Activated B cell treated with CpG ODN at 0.5 μM for 24 hours (primary cell): ENCODE measurements around the gene CASZ1. TPM values are rescaled to one million over a fixed set of nuclear protein-coding genes. Genes with fewer than 3 reads are reported as not detected.

Experiments used
- ATAC-seq: fragments of 200-7000 bp; cut with Tn5 transposase; one replicate; pipeline ENCODE4 v1.10.0; 2021; ENCODE audit warnings: low read depth, mild to moderate bottlenecking, moderate library complexity
- CTCF ChIA-PET: fragments of 350-600 bp; sonication (Branson Sonifier 250); formaldehyde crosslinking; loops from one replicate; lab custom pipeline; 2021; ENCODE audit warnings: antibody characterized with exemption; lab: Charles Lee
- POLR2A ChIA-PET: fragments of 350-600 bp; sonication (Branson Sonifier 250); formaldehyde crosslinking; loops from one replicate; lab custom pipeline; 2021; ENCODE audit warnings: antibody characterized with exemption; lab: Charles Lee
- DNase-seq: peaks from one replicate; pipeline ENCODE4 v3.0.0; 2022
- H3K27ac Mint-ChIP-seq: one replicate; pipeline ENCODE4 v1.8.0; 2020; ENCODE audit warnings: mixed read lengths
- H3K27me3 Mint-ChIP-seq: one replicate; pipeline ENCODE4 v1.8.0; 2021; ENCODE audit warnings: mixed read lengths
- H3K36me3 Mint-ChIP-seq: one replicate; pipeline ENCODE4 v1.8.0; 2021; ENCODE audit warnings: low read depth, mixed read lengths
- H3K4me1 Mint-ChIP-seq: one replicate; pipeline ENCODE4 v1.8.0; 2021; ENCODE audit warnings: mixed read lengths
- H3K4me3 Mint-ChIP-seq: one replicate; pipeline ENCODE4 v1.8.0; 2020; ENCODE audit warnings: mild to moderate bottlenecking, mixed read lengths
- H3K9me3 Mint-ChIP-seq: one replicate; pipeline ENCODE4 v1.8.0; 2020; ENCODE audit warnings: mixed read lengths
- CTCF ChIP-seq: fragments of 200-600 bp; IDR thresholded peaks from one replicate; pipeline ENCODE4 v1.8.0; 2022; ENCODE audit warnings: antibody characterized with exemption, mild to moderate bottlenecking
- intact Hi-C: fragments of 100-400 bp; cut with micrococcal nuclease; formaldehyde crosslinking; loops from one replicate; pipeline ENCODE4 v1.15.1; 2024
- total RNA-seq: library from RNA; stranded (reverse); gene quantifications from 2 replicates; pipeline ENCODE4 v1.2.3, GENCODE V29; 2022

Gene CASZ1
- total RNA-seq, 1 donor from 2014 or later: 35.6 TPM

GRCh38 chr1:10693497-10694273 lies 102.8 kb downstream of the CASZ1 start:
- H3K4me3 Mint-ChIP-seq: peak overlapping the region; percentile 93
- TF ChIP-seq CTCF: no peak
- ChIA-PET CTCF (interaction anchor here (1.0 kb wide), 1 partner anchor 63 kb away, joined by 3 read pairs; no protein-coding TSS in a partner anchor), POLR2A (interaction anchor here (0.7 to 1.0 kb wide), 4 partner anchors 15 to 1214 kb away, joined by 3 to 20 read pairs (median 4); no protein-coding TSS in a partner anchor)
- no peaks in the 10 kb centered on the region for H3K9me3 Mint-ChIP-seq
- intact Hi-C loops: loop anchor here (1.0 to 5.0 kb wide), 5 partner anchors 104 to 483 kb away; partner anchors contain the start of genes CASZ1, KIF1B and TARDBP
- H3K27me3 Mint-ChIP-seq: peaks cover 5% of the 10 kb centered on the region
- H3K4me1 Mint-ChIP-seq: peaks cover 27% of the 10 kb centered on the region
- peaks cover 10% of the 10 kb centered on the region for H3K36me3 Mint-ChIP-seq
- ATAC-seq (peak; percentile 16), DNase-seq (peak; percentile 59)
- H3K27ac Mint-ChIP-seq: peak overlapping the region; percentile 95

GRCh38 chr1:10693152-10693496 lies 103.3 kb downstream of the CASZ1 start:
- peaks cover 10% of the 10 kb centered on the region for H3K36me3 Mint-ChIP-seq
- intact Hi-C loops: loop anchor here (1.0 to 5.0 kb wide), 5 partner anchors 104 to 483 kb away; partner anchors contain the start of genes CASZ1, KIF1B and TARDBP
- no peak for ATAC-seq
- H3K27me3 Mint-ChIP-seq: peaks cover 5% of the 10 kb centered on the region
- DNase-seq: no peak
- POLR2A ChIA-PET: interaction anchor here (0.6 to 1.0 kb wide), 5 partner anchors 14 to 1287 kb away, joined by 3 to 20 read pairs (median 3); no protein-coding TSS in a partner anchor
- peaks cover 27% of the 10 kb centered on the region for H3K4me1 Mint-ChIP-seq
- H3K9me3 Mint-ChIP-seq: no peaks in the 10 kb centered on the region
- CTCF ChIA-PET: interaction anchor here (1.0 kb wide), 1 partner anchor 63 kb away, joined by 3 read pairs; no protein-coding TSS in a partner anchor
- H3K27ac Mint-ChIP-seq: peak overlapping the region; percentile 95
- peak overlapping the region; percentile 93 for H3K4me3 Mint-ChIP-seq
- no peak for TF ChIP-seq CTCF

- Mint-ChIP-seq H3K4me1 (peaks cover 27% of the 10 kb centered on the region), H3K4me3 (peak overlapping the region; percentile 93), H3K27ac (peak overlapping the region; percentile 95), H3K27me3 (no peaks in the 10 kb centered on the region), H3K36me3 (peaks cover 10% of the 10 kb centered on the region), H3K9me3 (no peaks in the 10 kb centered on the region)
- POLR2A ChIA-PET: interaction anchor here (0.6 to 1.0 kb wide), 3 partner anchors 77 to 1287 kb away, joined by 3 read pairs; no protein-coding TSS in a partner anchor
- CTCF ChIA-PET: interaction anchor here (1.0 to 1.8 kb wide), 2 partner anchors 62 to 249 kb away, joined by 3 to 4 read pairs; no protein-coding TSS in a partner anchor
- DNase-seq (peak; percentile 59), ATAC-seq (peak; percentile 49)
- intact Hi-C loops: loop anchor here (1.0 to 5.0 kb wide), 6 partner anchors 105 to 482 kb away; partner anchors contain the start of genes CASZ1, KIF1B and TARDBP
- no peak for TF ChIP-seq CTCF
Observed at GRCh38 chr1:10692401-10693021, 103.9 kb downstream of the CASZ1 start.

- Mint-ChIP-seq H3K4me1 (peaks cover 27% of the 10 kb centered on the region), H3K4me3 (no peak overlapping the region), H3K27ac (no peak overlapping the region), H3K9me3 (no peaks in the 10 kb centered on the region), H3K36me3 (peaks cover 14% of the 10 kb centered on the region), H3K27me3 (no peaks in the 10 kb centered on the region)
- intact Hi-C loops: loop anchor here (1.0 to 5.0 kb wide), 4 partner anchors 106 to 321 kb away; partner anchors contain the start of genes CASZ1 and TARDBP
- no peak for DNase-seq
- no peak for TF ChIP-seq CTCF
- POLR2A ChIA-PET: no interaction called here
- CTCF ChIA-PET: interaction anchor here (1.8 kb wide), 1 partner anchor 250 kb away, joined by 4 read pairs; no protein-coding TSS in a partner anchor
- no peak for ATAC-seq
Observed at GRCh38 chr1:10691740-10692125, 104.7 kb downstream of the CASZ1 start.
